Loucy (cell line): ENCODE results near the gene IL36G.
A peak's percentile ranks its signal among the peaks of the same experiment; 100 is the strongest.

Experiments used
- H2AFZ ChIP-seq: fragments of 200-600 bp; sonication (generic); 2 replicates; pipeline ENCODE4 v1.6.0; 2016; ENCODE audit warnings: antibody characterized with exemption, mild to moderate bottlenecking, low read length, moderate library complexity
- H3F3A ChIP-seq: fragments of 200-600 bp; 2 replicates; pipeline ENCODE4 v1.6.0; 2016; ENCODE audit warnings: antibody characterized with exemption, low read depth, mild to moderate bottlenecking
- H3K27me3 ChIP-seq: fragments of 200-600 bp; sonication (generic); 2 replicates; pipeline ENCODE4 v1.6.1; 2014; ENCODE audit warnings: low read length, mild to moderate bottlenecking; ENCODE audit not compliant: insufficient read depth, poor library complexity, severe bottlenecking
- H3K36me3 ChIP-seq: fragments of 200-600 bp; sonication (generic); 2 replicates; pipeline ENCODE4 v1.6.1; 2016; ENCODE audit warnings: low read length; ENCODE audit not compliant: insufficient read depth
- H3K4me1 ChIP-seq: fragments of 200-600 bp; sonication (generic); 2 replicates; pipeline ENCODE4 v1.5.1; 2014; ENCODE audit warnings: low read length, mild to moderate bottlenecking; ENCODE audit not compliant: insufficient read depth, poor library complexity, severe bottlenecking
- H3K4me2 ChIP-seq: fragments of 200-600 bp; sonication (generic); 2 replicates; pipeline ENCODE4 v1.6.0; 2014; ENCODE audit warnings: antibody characterized with exemption, low read length, low read depth, mild to moderate bottlenecking; ENCODE audit not compliant: poor library complexity, severe bottlenecking
- H3K4me3 ChIP-seq: fragments of 200-600 bp; sonication (generic); 2 replicates; pipeline ENCODE4 v1.5.1; 2014; ENCODE audit warnings: low read length, mild to moderate bottlenecking, mixed read lengths; ENCODE audit not compliant: poor library complexity, severe bottlenecking
- H3K79me2 ChIP-seq: fragments of 200-600 bp; sonication (generic); 2 replicates; pipeline ENCODE4 v1.6.1; 2014; ENCODE audit warnings: low read length; ENCODE audit not compliant: insufficient read depth
- H3K9ac ChIP-seq: fragments of 200-600 bp; sonication (generic); 2 replicates; pipeline ENCODE4 v1.6.0; 2014; ENCODE audit warnings: mild to moderate bottlenecking, low read depth, low read length, moderate library complexity; ENCODE audit not compliant: poor library complexity, severe bottlenecking
- H3K9me2 ChIP-seq: fragments of 200-600 bp; sonication (generic); replicated peaks from 2 replicates; pipeline ENCODE4 v1.6.1; 2016; ENCODE audit warnings: low read depth, low read length, mixed read lengths
- H3K9me3 ChIP-seq: fragments of 200-600 bp; sonication (generic); 2 replicates; pipeline ENCODE4 v1.6.1; 2014; ENCODE audit warnings: mild to moderate bottlenecking, antibody characterized with exemption, low read length, low read depth; ENCODE audit not compliant: insufficient read depth
- H4K20me1 ChIP-seq: fragments of 200-600 bp; sonication (generic); 2 replicates; pipeline ENCODE4 v1.6.0; 2014; ENCODE audit warnings: antibody characterized with exemption, low read length, mild to moderate bottlenecking; ENCODE audit not compliant: insufficient read depth, poor library complexity, severe bottlenecking
- CTCF ChIP-seq: fragments of 200-600 bp; sonication (generic); conservative IDR thresholded peaks from 2 replicates; pipeline ENCODE4 v1.5.1; 2014; ENCODE audit warnings: mild to moderate bottlenecking, antibody characterized with exemption, low read length
- EZH2phosphoT487 ChIP-seq: fragments of 200-600 bp; IDR thresholded peaks from 2 replicates; pipeline ENCODE4 v1.6.1; 2018; ENCODE audit warnings: antibody characterized with exemption, mild to moderate bottlenecking, moderate library complexity, borderline replicate concordance

IL36G gene

GRCh38 chr2:112980537-112980936, 2.7 kb downstream of the IL36G start:
- TF ChIP-seq CTCF (no peak), EZH2phosphoT487 (no peak)
- no peaks in the 10 kb centered on the region for H3K9me3 ChIP-seq
- H3K79me2 ChIP-seq: no peaks in the 10 kb centered on the region
- 0 out of 2 replicates have a peak, but pooled peaks cover 3% of the 10 kb centered on the region for H3K9me2 ChIP-seq
- H3K9ac ChIP-seq: no peak overlapping the region
- H3K4me3 ChIP-seq: no peak overlapping the region
- no peaks in the 10 kb centered on the region for H3K4me1 ChIP-seq
- no peak overlapping the region for H3K4me2 ChIP-seq
- no peak overlapping the region for H2AFZ ChIP-seq
- no peaks in the 10 kb centered on the region for H3K36me3 ChIP-seq
- no peaks in the 10 kb centered on the region for H4K20me1 ChIP-seq
- no peaks in the 10 kb centered on the region for H3F3A ChIP-seq
- peaks cover 17% of the 10 kb centered on the region for H3K27me3 ChIP-seq

GRCh38 chr2:112985090-112985489, 7.3 kb downstream of the IL36G start:
- H3K27me3 ChIP-seq: no peaks in the 10 kb centered on the region
- H4K20me1 ChIP-seq: no peaks in the 10 kb centered on the region
- 0 out of 2 replicates have a peak overlapping the region, but pooled peaks have one; percentile 6 for H2AFZ ChIP-seq
- H3K9me3 ChIP-seq: no peaks in the 10 kb centered on the region
- H3K4me2 ChIP-seq: no peak overlapping the region
- no peaks in the 10 kb centered on the region for H3F3A ChIP-seq
- no peak overlapping the region for H3K9ac ChIP-seq
- no peaks in the 10 kb centered on the region for H3K79me2 ChIP-seq
- H3K4me1 ChIP-seq: no peaks in the 10 kb centered on the region
- TF ChIP-seq CTCF (no peak), EZH2phosphoT487 (no peak)
- no peaks in the 10 kb centered on the region for H3K9me2 ChIP-seq
- no peaks in the 10 kb centered on the region for H3K36me3 ChIP-seq
- H3K4me3 ChIP-seq: no peak overlapping the region

GRCh38 chr2:112989611-112990010, 11.8 kb downstream of the IL36G start:
- TF ChIP-seq CTCF (no peak), EZH2phosphoT487 (no peak)
- no peaks in the 10 kb centered on the region; the same call in 1 of the 2 replicates for H3K9me3 ChIP-seq
- peaks cover 11% of the 10 kb centered on the region for H3K27me3 ChIP-seq
- no peaks in the 10 kb centered on the region for H3F3A ChIP-seq
- H2AFZ ChIP-seq: no peak overlapping the region
- no peak overlapping the region for H3K4me3 ChIP-seq
- H3K4me1 ChIP-seq: no peaks in the 10 kb centered on the region
- H3K4me2 ChIP-seq: no peak overlapping the region
- no peak overlapping the region for H3K9ac ChIP-seq
- no peaks in the 10 kb centered on the region for H4K20me1 ChIP-seq
- no peaks in the 10 kb centered on the region for H3K36me3 ChIP-seq
- no peaks in the 10 kb centered on the region for H3K79me2 ChIP-seq
- no peaks in the 10 kb centered on the region for H3K9me2 ChIP-seq
